Measurements from ENCODE around the gene TMEM88. TPM values are rescaled to one million over a fixed set of nuclear protein-coding genes. Genes with fewer than 3 reads are reported as not detected.

Gene TMEM88
- total RNA-seq, 1 donor: 0.36 TPM

- H3K4me1 ChIP-seq (ENCODE audit: insufficient read depth, low read length): no peaks in the 10 kb centered on the region
These were observed 36.8 kb upstream of the TMEM88 start for GRCh38 chr17:7818026-7818425.

GRCh38 chr17:7818746-7819645 is 35.9 kb upstream of the TMEM88 start:
- Histone ChIP-seq H3K36me3 (ENCODE audit: insufficient read depth, low read length) (no peaks in the 10 kb centered on the region), H3K4me2 (ENCODE audit: insufficient read depth, low read length) (no peak overlapping the region), H3K79me2 (ENCODE audit: insufficient read depth, low read length) (no peaks in the 10 kb centered on the region), H2AFZ (ENCODE audit: low read length) (no peak overlapping the region), H3K9me3 (ENCODE audit: low read depth, low read length) (no peaks in the 10 kb centered on the region), H3K27me3 (ENCODE audit: insufficient read depth, low read length) (peaks cover 10% of the 10 kb centered on the region), H3K4me3 (ENCODE audit: insufficient read depth, low read length) (no peak overlapping the region), H3K4me1 (ENCODE audit: insufficient read depth, low read length) (no peaks in the 10 kb centered on the region), H4K20me1 (ENCODE audit: insufficient read depth, low read length) (no peaks in the 10 kb centered on the region), H3K27ac (ENCODE audit: low read depth, low read length) (no peak overlapping the region)
- no peak for TF ChIP-seq CTCF (IDR thresholded peaks at IDR 0.05; ENCODE audit: extremely low read depth, low read depth, low read length)
- no peak for DNase-seq (ENCODE audit: insufficient read length, low spot score, missing footprints)

More at GRCh38 chr17:7818026-7818425, 36.8 kb upstream of the TMEM88 start:
- Histone ChIP-seq H4K20me1 (ENCODE audit: insufficient read depth, low read length) (no peaks in the 10 kb centered on the region), H3K36me3 (ENCODE audit: insufficient read depth, low read length) (no peaks in the 10 kb centered on the region), H3K4me2 (ENCODE audit: insufficient read depth, low read length) (no peak overlapping the region), H3K9me3 (ENCODE audit: low read depth, low read length) (no peaks in the 10 kb centered on the region), H2AFZ (ENCODE audit: low read length) (no peak overlapping the region), H3K27ac (ENCODE audit: low read depth, low read length) (no peak overlapping the region), H3K27me3 (ENCODE audit: insufficient read depth, low read length) (peaks cover 10% of the 10 kb centered on the region), H3K79me2 (ENCODE audit: insufficient read depth, low read length) (no peaks in the 10 kb centered on the region), H3K4me3 (ENCODE audit: insufficient read depth, low read length) (no peak overlapping the region)
- no peak for DNase-seq (ENCODE audit: insufficient read length, low spot score, missing footprints)
- TF ChIP-seq CTCF (IDR thresholded peaks at IDR 0.05; ENCODE audit: extremely low read depth, low read depth, low read length): no peak

GRCh38 chr17:7820231-7820630 is 34.6 kb upstream of the TMEM88 start:
- Histone ChIP-seq H3K79me2 (ENCODE audit: insufficient read depth, low read length) (no peaks in the 10 kb centered on the region), H3K4me3 (ENCODE audit: insufficient read depth, low read length) (no peak overlapping the region), H3K36me3 (ENCODE audit: insufficient read depth, low read length) (no peaks in the 10 kb centered on the region), H3K4me2 (ENCODE audit: insufficient read depth, low read length) (no peak overlapping the region), H2AFZ (ENCODE audit: low read length) (no peak overlapping the region), H3K4me1 (ENCODE audit: insufficient read depth, low read length) (peaks cover under 1% of the 10 kb centered on the region), H3K27ac (ENCODE audit: low read depth, low read length) (no peak overlapping the region), H4K20me1 (ENCODE audit: insufficient read depth, low read length) (no peaks in the 10 kb centered on the region), H3K27me3 (ENCODE audit: insufficient read depth, low read length) (peaks cover 10% of the 10 kb centered on the region), H3K9me3 (ENCODE audit: low read depth, low read length) (no peaks in the 10 kb centered on the region)
- TF ChIP-seq CTCF (IDR thresholded peaks at IDR 0.05; ENCODE audit: extremely low read depth, low read depth, low read length): no peak
- no peak for DNase-seq (ENCODE audit: insufficient read length, low spot score, missing footprints)

- Histone ChIP-seq H2AFZ (ENCODE audit: low read length) (no peak overlapping the region), H3K4me3 (ENCODE audit: insufficient read depth, low read length) (no peak overlapping the region), H3K79me2 (ENCODE audit: insufficient read depth, low read length) (no peaks in the 10 kb centered on the region), H4K20me1 (ENCODE audit: insufficient read depth, low read length) (no peaks in the 10 kb centered on the region), H3K4me2 (ENCODE audit: insufficient read depth, low read length) (no peak overlapping the region), H3K36me3 (ENCODE audit: insufficient read depth, low read length) (no peaks in the 10 kb centered on the region), H3K27me3 (ENCODE audit: insufficient read depth, low read length) (peaks cover 4% of the 10 kb centered on the region), H3K27ac (ENCODE audit: low read depth, low read length) (no peak overlapping the region), H3K4me1 (ENCODE audit: insufficient read depth, low read length) (peaks cover 6% of the 10 kb centered on the region), H3K9me3 (ENCODE audit: low read depth, low read length) (no peaks in the 10 kb centered on the region)
- no peak for DNase-seq (ENCODE audit: insufficient read length, low spot score, missing footprints)
- no peak for TF ChIP-seq CTCF (IDR thresholded peaks at IDR 0.05; ENCODE audit: extremely low read depth, low read depth, low read length)
These were observed 32.7 kb upstream of the TMEM88 start for GRCh38 chr17:7822126-7822525.
